Muscle of leg (tissue), 11 donors: Measurements from ENCODE around the gene FNDC3B. TPM values are rescaled to one million over a fixed set of nuclear protein-coding genes. Genes with fewer than 3 reads are reported as not detected.

Experiments used
- DNase-seq: peaks from one replicate; pipeline ENCODE4 v3.0.0; 2013
- H3K27ac ChIP-seq: one replicate; pipeline ENCODE4 v1.5.1; 2013; ENCODE audit warnings: mild to moderate bottlenecking, low read length, control low read depth
- H3K27me3 ChIP-seq: one replicate; pipeline ENCODE4 v1.6.1; 2013; ENCODE audit warnings: low read length; ENCODE audit not compliant: control insufficient read depth, insufficient read depth
- H3K36me3 ChIP-seq: one replicate; pipeline ENCODE4 v1.6.1; 2013; ENCODE audit warnings: low read length; ENCODE audit not compliant: control insufficient read depth, insufficient read depth
- H3K4me1 ChIP-seq: one replicate; pipeline ENCODE4 v1.6.1; 2013; ENCODE audit warnings: low read length; ENCODE audit not compliant: control insufficient read depth, insufficient read depth
- H3K4me3 ChIP-seq: one replicate; pipeline ENCODE4 v1.5.1; 2013; ENCODE audit warnings: low read length, control low read depth
- H3K9me3 ChIP-seq: replicated peaks from 2 replicates; pipeline ENCODE4 v1.6.1; 2013; ENCODE audit warnings: low read depth, low read length; ENCODE audit not compliant: control insufficient read depth
- WGBS: methylation state at CpG from one replicate; pipeline ENCODE4 v1.1.5; 2013; ENCODE audit warnings: missing lambda C conversion rate; ENCODE audit not compliant: insufficient coverage; 5-methylcytosine and 5-hydroxymethylcytosine counted together
- polyA plus RNA-seq, 8 donors: library from polyadenylated mRNA; unstranded; fragments of 120-200 nt; gene quantifications; one replicate each; pipeline versions ENCODE4 v1.2.1 to v1.2.3, GENCODE V29; 2013; ENCODE audit warnings: inconsistent platforms in 1 of 8, low replicate concordance in 1 of 8; ENCODE audit not compliant: insufficient read length in 8 of 8, insufficient read depth in 1 of 8
- total RNA-seq: library from RNA; stranded (reverse); fragments of 120-200 nt; gene quantifications from one replicate; pipeline ENCODE4 v1.2.4, GENCODE V29; 2013

Gene FNDC3B
- total and polyA plus RNA-seq, 9 donors: 35.1 to 98.8 (median 58.3) TPM

- no peaks in the 10 kb centered on the region for H3K27me3 ChIP-seq
- no peaks in the 10 kb centered on the region for H3K9me3 ChIP-seq
- no peak for DNase-seq
- 60% methylated on average over 5 of the region's 12 CpGs for WGBS
- H3K27ac ChIP-seq: no peak overlapping the region
- no peaks in the 10 kb centered on the region for H3K4me1 ChIP-seq
- no peak overlapping the region for H3K4me3 ChIP-seq
- H3K36me3 ChIP-seq: peaks cover 8% of the 10 kb centered on the region
These were observed 365.0 kb downstream of the FNDC3B start for GRCh38 chr3:172404237-172404962.

GRCh38 chr3:172405914-172406313, 366.5 kb downstream of the FNDC3B start:
- no peak for DNase-seq

DNA sequence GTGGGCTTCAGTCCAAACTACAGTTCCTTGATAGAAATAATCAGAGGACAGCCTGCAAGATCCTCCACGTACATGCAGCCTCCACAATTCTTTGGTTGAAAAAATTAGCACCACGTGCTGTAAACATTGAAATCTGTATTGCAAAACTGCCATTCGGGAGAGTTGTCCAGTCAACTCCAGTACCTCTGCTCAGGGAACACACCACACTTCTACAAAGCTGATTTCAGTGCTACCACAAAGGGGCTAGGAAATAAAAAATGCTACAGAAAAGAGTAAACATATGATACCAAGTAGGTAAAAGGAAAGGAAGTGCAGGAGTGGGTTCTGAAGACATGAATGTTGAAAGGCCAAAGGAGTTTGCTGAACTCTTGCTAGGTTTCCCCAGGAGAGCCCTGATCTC, 368.5 kb downstream of the FNDC3B start:
- Histone ChIP-seq H3K4me3 (no peak overlapping the region), H3K4me1 (no peaks in the 10 kb centered on the region), H3K36me3 (no peaks in the 10 kb centered on the region), H3K27ac (no peak overlapping the region), H3K27me3 (no peaks in the 10 kb centered on the region), H3K9me3 (no peaks in the 10 kb centered on the region)
- WGBS: 88% methylated on average over 1 of the region's 3 CpGs
- no peak for DNase-seq

More at GRCh38 chr3:172405914-172406313, 366.5 kb downstream of the FNDC3B start:
- no CpG with 5 or more reads among the region's 2 CpGs for WGBS
- Histone ChIP-seq H3K4me3 (no peak overlapping the region), H3K9me3 (no peaks in the 10 kb centered on the region), H3K27me3 (no peaks in the 10 kb centered on the region), H3K4me1 (no peaks in the 10 kb centered on the region), H3K36me3 (peaks cover 8% of the 10 kb centered on the region), H3K27ac (no peak overlapping the region)

GRCh38 chr3:172410702-172411477, 371.5 kb downstream of the FNDC3B start:
- DNase-seq: no peak
- Histone ChIP-seq H3K4me1 (no peaks in the 10 kb centered on the region), H3K27ac (no peak overlapping the region), H3K27me3 (no peaks in the 10 kb centered on the region), H3K9me3 (no peaks in the 10 kb centered on the region), H3K4me3 (no peak overlapping the region), H3K36me3 (no peaks in the 10 kb centered on the region)
- 87% methylated on average over 12 of the region's 13 CpGs for WGBS

GRCh38 chr3:172411478-172411947, 372.1 kb downstream of the FNDC3B start:
- no peak overlapping the region for H3K27ac ChIP-seq
- no peak for DNase-seq
- no peaks in the 10 kb centered on the region for H3K27me3 ChIP-seq
- H3K4me3 ChIP-seq: no peak overlapping the region
- no peaks in the 10 kb centered on the region for H3K4me1 ChIP-seq
- WGBS: 91% methylated on average over 4 of the region's 6 CpGs
- no peaks in the 10 kb centered on the region for H3K36me3 ChIP-seq
- H3K9me3 ChIP-seq: no peaks in the 10 kb centered on the region

DNA sequence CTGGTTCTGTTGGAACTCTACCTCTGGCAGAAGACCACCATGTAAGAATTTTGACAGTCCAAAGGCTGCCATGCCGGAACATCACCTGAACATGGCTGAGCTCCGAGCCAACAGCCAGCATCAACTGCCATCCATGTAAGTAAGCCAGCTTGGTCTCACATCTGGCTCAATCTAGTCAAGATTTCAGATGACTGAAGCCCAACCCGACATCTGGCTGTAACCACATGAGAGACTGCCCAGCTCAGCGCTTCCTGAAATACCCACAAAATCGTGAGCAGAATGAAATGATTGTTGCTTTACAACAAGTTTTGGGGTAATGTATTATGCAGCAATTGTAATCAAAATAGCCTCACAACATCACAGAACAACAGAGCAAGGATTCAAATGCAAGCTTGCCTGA, 375.9 kb downstream of the FNDC3B start:
- H3K9me3 ChIP-seq: no peaks in the 10 kb centered on the region
- H3K36me3 ChIP-seq: no peaks in the 10 kb centered on the region
- no peaks in the 10 kb centered on the region for H3K4me1 ChIP-seq
- no peak for DNase-seq
- no peak overlapping the region for H3K4me3 ChIP-seq
- WGBS: 95% methylated on average over 2 of the region's 5 CpGs
- no peak overlapping the region for H3K27ac ChIP-seq
- H3K27me3 ChIP-seq: no peaks in the 10 kb centered on the region

- Histone ChIP-seq H3K36me3 (no peaks in the 10 kb centered on the region), H3K27me3 (no peaks in the 10 kb centered on the region), H3K27ac (no peak overlapping the region)
These were observed 398.3 kb downstream of the FNDC3B start for GRCh38 chr3:172437713-172438112.

DNA sequence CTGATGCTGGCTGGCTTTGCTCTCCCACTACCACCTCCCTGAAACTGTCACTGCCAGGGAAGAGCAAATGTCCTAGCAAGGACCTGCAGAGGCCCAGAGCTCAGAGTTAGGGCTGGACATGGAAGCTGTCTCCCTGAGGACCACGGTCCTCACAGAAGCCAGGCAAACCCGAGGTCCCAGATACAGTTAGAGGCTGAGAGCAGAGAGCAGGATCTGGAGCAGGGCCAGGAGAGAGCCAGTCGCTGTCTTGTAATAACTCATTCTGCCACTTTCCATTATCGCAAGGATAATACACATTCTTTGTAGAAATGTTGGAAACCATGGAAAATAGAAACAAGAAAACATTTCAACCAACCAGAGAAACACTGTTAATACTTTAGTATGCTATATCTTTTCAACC, 398.8 kb downstream of the FNDC3B start:
- Histone ChIP-seq H3K36me3 (no peaks in the 10 kb centered on the region), H3K27ac (no peak overlapping the region), H3K9me3 (no peaks in the 10 kb centered on the region), H3K27me3 (no peaks in the 10 kb centered on the region), H3K4me1 (no peaks in the 10 kb centered on the region), H3K4me3 (no peak overlapping the region)
- no peak for DNase-seq
- WGBS: 60% methylated on average over 2 of the region's 4 CpGs

More at GRCh38 chr3:172437713-172438112, 398.3 kb downstream of the FNDC3B start:
- H3K4me3 ChIP-seq: no peak overlapping the region
- H3K9me3 ChIP-seq: no peaks in the 10 kb centered on the region
- H3K4me1 ChIP-seq: no peaks in the 10 kb centered on the region
- no peak for DNase-seq

GRCh38 chr3:172441581-172441980, 402.2 kb downstream of the FNDC3B start:
- no peak for DNase-seq
- no peaks in the 10 kb centered on the region for H3K9me3 ChIP-seq
- H3K4me3 ChIP-seq: no peak overlapping the region
- no CpG with 5 or more reads among the region's 5 CpGs for WGBS
- no peaks in the 10 kb centered on the region for H3K36me3 ChIP-seq
- no peak overlapping the region for H3K27ac ChIP-seq
- H3K27me3 ChIP-seq: peaks cover 4% of the 10 kb centered on the region
- no peaks in the 10 kb centered on the region for H3K4me1 ChIP-seq

DNA sequence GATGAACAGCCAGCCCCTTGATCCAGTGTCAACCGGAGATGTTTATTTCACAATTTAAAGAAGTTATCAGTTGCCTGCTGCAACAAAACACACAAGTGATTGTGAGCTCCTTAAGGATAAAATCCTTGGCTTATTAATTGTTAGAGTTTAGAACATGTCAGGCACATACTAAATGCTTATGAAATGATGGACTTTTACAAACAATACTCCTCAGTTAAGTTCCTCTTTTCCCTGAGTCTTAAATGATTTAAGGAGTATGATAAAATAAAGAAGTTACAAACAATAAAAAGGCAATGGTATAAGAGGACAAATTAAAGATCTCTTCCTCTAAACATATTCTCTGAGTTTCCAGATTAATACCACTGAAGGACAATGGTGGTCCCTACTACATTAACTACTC, 403.2 kb downstream of the FNDC3B start:
- no peak overlapping the region for H3K27ac ChIP-seq
- no CpG with 5 or more reads among the region's 1 CpG for WGBS
- no peak overlapping the region for H3K4me3 ChIP-seq
- no peaks in the 10 kb centered on the region for H3K4me1 ChIP-seq
- DNase-seq: no peak
- H3K9me3 ChIP-seq: no peaks in the 10 kb centered on the region
- H3K36me3 ChIP-seq: no peaks in the 10 kb centered on the region
- H3K27me3 ChIP-seq: peaks cover 8% of the 10 kb centered on the region
